H9 (cell line): ENCODE measurements around the gene HTR2A. TPM values are rescaled to one million over a fixed set of nuclear protein-coding genes. Genes with fewer than 3 reads are reported as not detected.

Experiments
- DNase-seq: peaks from one replicate; pipeline ENCODE4 v3.0.0-alpha.2; 2017
- H2AFZ ChIP-seq: one replicate; pipeline ENCODE4 v1.6.1; 2013; ENCODE audit warnings: mild to moderate bottlenecking, low read length, control low read depth, moderate library complexity
- H2AK5ac ChIP-seq: 2 replicates; pipeline ENCODE4 v1.6.1; 2013; ENCODE audit warnings: low read length, control low read depth, mixed read lengths; ENCODE audit not compliant: insufficient read length
- H2BK120ac ChIP-seq: one replicate; pipeline ENCODE4 v1.6.1; 2013; ENCODE audit warnings: low read depth, mild to moderate bottlenecking, low read length, control low read depth, inconsistent platforms; ENCODE audit not compliant: poor library complexity, severe bottlenecking
- H2BK12ac ChIP-seq: 2 replicates; pipeline ENCODE4 v1.6.1; 2013; ENCODE audit warnings: low read length, control low read depth, mixed read lengths, low read depth; ENCODE audit not compliant: insufficient read length
- H2BK15ac ChIP-seq: 2 replicates; pipeline ENCODE4 v1.6.1; 2013; ENCODE audit warnings: low read depth, low read length, control low read depth
- H2BK20ac ChIP-seq: one replicate; pipeline ENCODE4 v1.6.1; 2013; ENCODE audit warnings: low read depth, mild to moderate bottlenecking, low read length, control low read depth, inconsistent platforms; ENCODE audit not compliant: poor library complexity, severe bottlenecking
- H2BK5ac ChIP-seq: 2 replicates; pipeline ENCODE4 v1.6.1; 2013; ENCODE audit warnings: low read length, control low read depth, mixed read lengths; ENCODE audit not compliant: insufficient read length
- H3K14ac ChIP-seq: 2 replicates; pipeline ENCODE4 v1.6.1; 2013; ENCODE audit warnings: low read length, control low read depth; ENCODE audit not compliant: insufficient read depth
- H3K18ac ChIP-seq: 2 replicates; pipeline ENCODE4 v1.6.1; 2013; ENCODE audit warnings: low read depth, mild to moderate bottlenecking, mixed read lengths, low read length, control low read depth; ENCODE audit not compliant: insufficient read length
- H3K23ac ChIP-seq: 2 replicates; pipeline ENCODE4 v1.6.1; 2013; ENCODE audit warnings: low read length, control low read depth, mixed read lengths, low read depth; ENCODE audit not compliant: insufficient read length
- H3K23me2 ChIP-seq: 2 replicates; pipeline ENCODE4 v1.6.1; 2013; ENCODE audit warnings: low read depth, mild to moderate bottlenecking, mixed read lengths, low read length, control low read depth; ENCODE audit not compliant: insufficient read length, poor library complexity, severe bottlenecking
- H3K27ac ChIP-seq: 2 replicates; pipeline ENCODE4 v1.5.1; 2013; ENCODE audit warnings: low read length, control low read depth, mixed read lengths, low read depth; ENCODE audit not compliant: insufficient read length
- H3K27me3 ChIP-seq: 2 replicates; pipeline ENCODE4 v1.6.1; 2013; ENCODE audit warnings: low read length, control low read depth, inconsistent platforms; ENCODE audit not compliant: insufficient read depth
- H3K4ac ChIP-seq: 2 replicates; pipeline ENCODE4 v1.6.1; 2013; ENCODE audit warnings: low read depth, mild to moderate bottlenecking, control low read depth, inconsistent platforms, low read length, moderate library complexity
- H3K4me1 ChIP-seq: 2 replicates; pipeline ENCODE4 v1.6.1; 2013; ENCODE audit warnings: low read length, control low read depth, inconsistent platforms; ENCODE audit not compliant: insufficient read depth
- H3K4me2 ChIP-seq: 2 replicates; pipeline ENCODE4 v1.6.1; 2013; ENCODE audit warnings: low read length, control low read depth, mixed read lengths; ENCODE audit not compliant: insufficient read length, insufficient read depth
- H3K56ac ChIP-seq: 2 replicates; pipeline ENCODE4 v1.6.1; 2013; ENCODE audit warnings: low read depth, mild to moderate bottlenecking, mixed read lengths, low read length, control low read depth; ENCODE audit not compliant: insufficient read length
- H3K79me1 ChIP-seq: 2 replicates; pipeline ENCODE4 v1.6.1; 2013; ENCODE audit warnings: low read depth, mild to moderate bottlenecking, moderate library complexity, low read length, control low read depth, inconsistent platforms; ENCODE audit not compliant: insufficient read depth, poor library complexity, severe bottlenecking
- H3K79me2 ChIP-seq: 2 replicates; pipeline ENCODE4 v1.6.1; 2013; ENCODE audit warnings: low read length, control low read depth, inconsistent platforms; ENCODE audit not compliant: insufficient read depth
- H3K9ac ChIP-seq: 2 replicates; pipeline ENCODE4 v1.6.1; 2013; ENCODE audit warnings: low read length, control low read depth, mixed read lengths; ENCODE audit not compliant: insufficient read length; ENCODE audit errors: extremely low read depth
- H3K9me3 ChIP-seq: one replicate; pipeline ENCODE4 v1.6.1; 2013; ENCODE audit warnings: low read depth, low read length, inconsistent platforms; ENCODE audit not compliant: control insufficient read depth
- H3T11ph ChIP-seq: one replicate; pipeline ENCODE4 v1.6.1; 2013; ENCODE audit warnings: mild to moderate bottlenecking, low read length, control low read depth, inconsistent platforms
- H4K20me1 ChIP-seq: one replicate; pipeline ENCODE4 v1.6.1; 2013; ENCODE audit not compliant: control insufficient read depth, insufficient read length, insufficient read depth
- H4K5ac ChIP-seq: 2 replicates; pipeline ENCODE4 v1.6.1; 2013; ENCODE audit warnings: low read depth, mild to moderate bottlenecking, mixed read lengths, low read length, control low read depth; ENCODE audit not compliant: insufficient read length
- H4K8ac ChIP-seq: replicated peaks from 2 replicates; pipeline ENCODE4 v1.6.1; 2013; ENCODE audit warnings: low read length, control low read depth, mixed read lengths, low read depth; ENCODE audit not compliant: insufficient read length
- H4K91ac ChIP-seq: 2 replicates; pipeline ENCODE4 v1.6.1; 2013; ENCODE audit warnings: low read depth, mild to moderate bottlenecking, moderate library complexity, mixed read lengths, low read length, control low read depth; ENCODE audit not compliant: insufficient read length
- H3K27ac Mint-ChIP-seq, 3 experiments: 2 replicates in 2 of 3; 3 replicates in 1 of 3; pipeline ENCODE4 v1.8.0; 2020 to 2021; ENCODE audit warnings: mixed read lengths in 3 of 3, mild to moderate bottlenecking in 1 of 3, moderate library complexity in 1 of 3
- H3K27me3 Mint-ChIP-seq: 2 replicates; pipeline ENCODE4 v1.8.0; 2021; ENCODE audit warnings: low read depth, mild to moderate bottlenecking, moderate library complexity, mixed read lengths
- H3K36me3 Mint-ChIP-seq, 3 experiments: 2 replicates in 2 of 3; 3 replicates in 1 of 3; pipeline ENCODE4 v1.8.0; 2020 to 2021; ENCODE audit warnings: low read depth in 3 of 3, mixed read lengths in 3 of 3; ENCODE audit not compliant: insufficient read depth in 1 of 3
- H3K4me1 Mint-ChIP-seq, 2 experiments: 2 replicates each; pipeline ENCODE4 v1.8.0; 2020; ENCODE audit warnings: mixed read lengths in 2 of 2
- H3K4me3 Mint-ChIP-seq, 2 experiments: 2 replicates in 1 of 2; 3 replicates in 1 of 2; pipeline ENCODE4 v1.8.0; 2020 to 2021; ENCODE audit warnings: mild to moderate bottlenecking in 2 of 2, mixed read lengths in 2 of 2, moderate library complexity in 1 of 2
- H3K9me3 Mint-ChIP-seq, 2 experiments: 2 replicates in 1 of 2; 3 replicates in 1 of 2; pipeline ENCODE4 v1.8.0; 2020; ENCODE audit warnings: mild to moderate bottlenecking in 2 of 2, mixed read lengths in 2 of 2, moderate library complexity in 1 of 2
- WGBS: extraction: QIAGEN DNeasy Blood & Tissue Kit; methylation state at CpG from one replicate; pipeline ENCODE4 v1.1.7; 2013; ENCODE audit warnings: missing lambda C conversion rate, low lambda C conversion rate, mixed read lengths; ENCODE audit not compliant: insufficient read length; ENCODE audit errors: extremely low coverage; 5-methylcytosine and 5-hydroxymethylcytosine counted together
- total RNA-seq: library from RNA; stranded (reverse); gene quantifications from 2 replicates; pipeline ENCODE4 v1.2.1, GENCODE V29; 2021
- TF ChIP-seq, protein P1 (sequence below): fragments of 200-600 bp; sonication (generic); conservative IDR thresholded peaks from 3 replicates; pipeline ENCODE4 v1.8.0; 2021; ENCODE audit warnings: antibody characterized with exemption, mild to moderate bottlenecking

The HTR2A gene
- total RNA-seq, 1 experiment from 2014 or later = not detected

DNA sequence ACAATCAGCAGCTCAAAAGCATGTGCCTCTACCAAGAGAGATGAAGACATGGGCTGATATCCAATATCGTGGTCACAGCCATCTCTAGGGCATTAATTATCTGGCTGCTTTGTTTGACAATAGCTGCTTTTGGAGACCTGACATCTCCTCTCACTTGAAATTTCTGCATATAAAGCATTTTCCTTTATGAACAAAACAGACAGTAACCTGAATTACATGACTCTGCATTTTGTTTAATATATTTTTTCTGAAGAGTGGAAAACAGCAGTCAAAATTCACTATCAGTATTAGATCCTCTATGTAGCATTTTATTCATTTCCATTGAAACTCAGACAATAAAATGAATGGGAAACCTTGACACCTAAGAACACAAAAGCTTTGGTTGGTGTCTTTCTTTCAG is 57.5 kb downstream of the HTR2A start:
- no CpG with 5 or more reads among the region's 1 CpG for WGBS
- H2BK20ac ChIP-seq = no peak overlapping the region
- H2BK12ac ChIP-seq = no peak overlapping the region
- H3K79me1 ChIP-seq = no peaks in the 10 kb centered on the region
- H3K4me3 Mint-ChIP-seq = no peak overlapping the region
- no peak overlapping the region for H3K23ac ChIP-seq
- H3K18ac ChIP-seq = no peak overlapping the region
- H3K4me2 ChIP-seq = no peak overlapping the region
- H3K23me2 ChIP-seq = no peaks in the 10 kb centered on the region
- H3K9me3 Mint-ChIP-seq = peaks cover 0 to 4% of the 10 kb centered on the region in 2 experiments; a peak in 1 of 5 replicates
- no peaks in the 10 kb centered on the region for H3K79me2 ChIP-seq
- H3T11ph ChIP-seq = no peak overlapping the region
- H4K20me1 ChIP-seq = no peaks in the 10 kb centered on the region
- DNase-seq = no peak
- H3K4ac ChIP-seq = no peak overlapping the region
- no peaks in the 10 kb centered on the region for H3K4me1 ChIP-seq
- no peaks in the 10 kb centered on the region for H3K9me3 ChIP-seq
- H4K5ac ChIP-seq = no peak overlapping the region
- H2BK120ac ChIP-seq = no peak overlapping the region
- no peak overlapping the region for H3K27ac ChIP-seq
- no peak overlapping the region for H3K14ac ChIP-seq
- H3K56ac ChIP-seq = no peak overlapping the region
- no peak overlapping the region for H3K9ac ChIP-seq
- no peak overlapping the region for H2BK15ac ChIP-seq
- 0 out of 7 replicates have a peak, but pooled peaks cover 0 to 6% (median 0%) of the 10 kb centered on the region in 3 experiments for H3K36me3 Mint-ChIP-seq
- no peaks in the 10 kb centered on the region for H3K27me3 ChIP-seq
- no peak overlapping the region for H2AK5ac ChIP-seq
- TF ChIP-seq, protein P1, sequence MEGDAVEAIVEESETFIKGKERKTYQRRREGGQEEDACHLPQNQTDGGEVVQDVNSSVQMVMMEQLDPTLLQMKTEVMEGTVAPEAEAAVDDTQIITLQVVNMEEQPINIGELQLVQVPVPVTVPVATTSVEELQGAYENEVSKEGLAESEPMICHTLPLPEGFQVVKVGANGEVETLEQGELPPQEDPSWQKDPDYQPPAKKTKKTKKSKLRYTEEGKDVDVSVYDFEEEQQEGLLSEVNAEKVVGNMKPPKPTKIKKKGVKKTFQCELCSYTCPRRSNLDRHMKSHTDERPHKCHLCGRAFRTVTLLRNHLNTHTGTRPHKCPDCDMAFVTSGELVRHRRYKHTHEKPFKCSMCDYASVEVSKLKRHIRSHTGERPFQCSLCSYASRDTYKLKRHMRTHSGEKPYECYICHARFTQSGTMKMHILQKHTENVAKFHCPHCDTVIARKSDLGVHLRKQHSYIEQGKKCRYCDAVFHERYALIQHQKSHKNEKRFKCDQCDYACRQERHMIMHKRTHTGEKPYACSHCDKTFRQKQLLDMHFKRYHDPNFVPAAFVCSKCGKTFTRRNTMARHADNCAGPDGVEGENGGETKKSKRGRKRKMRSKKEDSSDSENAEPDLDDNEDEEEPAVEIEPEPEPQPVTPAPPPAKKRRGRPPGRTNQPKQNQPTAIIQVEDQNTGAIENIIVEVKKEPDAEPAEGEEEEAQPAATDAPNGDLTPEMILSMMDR = no peak
- H4K8ac ChIP-seq = no peak overlapping the region
- no peak overlapping the region for H2BK5ac ChIP-seq
- H2AFZ ChIP-seq = no peak overlapping the region
- H4K91ac ChIP-seq = no peak overlapping the region
- no peak overlapping the region for H3K27ac Mint-ChIP-seq
- no peaks in the 10 kb centered on the region for H3K27me3 Mint-ChIP-seq
- H3K4me1 Mint-ChIP-seq = peaks cover 0 to 6% of the 10 kb centered on the region in 2 experiments; a peak in 2 of 4 replicates
